ENCODE results near the gene DCST2. TPM values are rescaled to one million over a fixed set of nuclear protein-coding genes. Genes with fewer than 3 reads are reported as not detected.

Gene DCST2
- total and polyA plus RNA-seq, 10 of the 15 experiments (the other 5 are each of a cell fraction or from before 2014, with no cell fraction given), result 0.33 to 0.41 (median 0.36) TPM; not detected in 7

DNA sequence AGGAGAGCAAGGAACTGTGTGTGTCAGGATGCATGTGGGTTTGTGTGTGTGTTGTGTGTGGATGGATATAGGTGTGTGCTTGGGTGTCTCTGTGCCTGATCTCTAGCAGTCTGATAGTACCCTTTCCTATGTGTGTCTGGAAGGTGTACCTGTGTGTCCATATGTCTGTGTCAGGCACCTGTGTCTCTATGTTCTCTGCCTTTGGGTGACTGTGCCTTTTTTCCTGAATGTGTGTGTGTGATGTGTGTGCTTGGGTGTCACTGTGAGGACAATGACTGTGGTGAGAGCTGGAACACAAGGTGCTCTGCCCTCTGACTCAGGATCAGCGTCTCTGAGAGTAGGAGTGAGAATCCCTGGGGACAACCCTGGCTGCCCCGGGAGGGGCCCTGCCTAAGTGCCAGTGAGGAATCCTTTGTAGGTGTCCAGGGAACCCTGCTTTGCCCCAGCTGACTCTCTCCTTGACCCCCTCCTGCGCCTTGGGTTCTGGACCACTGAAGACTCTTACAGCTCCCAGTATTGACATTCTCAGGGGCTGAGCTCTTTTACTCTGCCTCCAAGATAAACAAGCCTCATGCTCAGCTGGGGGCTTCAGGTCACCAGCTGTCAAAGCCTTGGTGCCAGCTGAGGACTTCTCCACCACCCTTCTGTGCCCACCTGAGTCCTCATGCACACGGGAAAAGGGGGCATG lies 44.3 kb upstream of the DCST2 start:
- Histone ChIP-seq H3K4me1 (ENCODE audit: control insufficient read depth, insufficient read depth, low read length) (peaks cover 25% of the 10 kb centered on the region), H2AFZ (ENCODE audit: control insufficient read depth, low read depth, low read length) (no peak overlapping the region), H3K4me2 (ENCODE audit: control insufficient read depth, insufficient read depth) (no peak overlapping the region), H3K27ac (ENCODE audit: control insufficient read depth, insufficient read depth) (no peak overlapping the region), H3K79me2 (ENCODE audit: control insufficient read depth, insufficient read depth, low read length) (no peaks in the 10 kb centered on the region), H3K9me3 (replicated peaks; ENCODE audit: control insufficient read depth, insufficient read depth, low read length) (no peaks in the 10 kb centered on the region), H3K27me3 (replicated peaks in 1 of 2; ENCODE audit: control insufficient read depth in 2 of 2, insufficient read depth in 2 of 2, low read length in 1 of 2) (peaks cover 17 to 20% of the 10 kb centered on the region in 2 experiments), H4K20me1 (ENCODE audit: control insufficient read depth, insufficient read depth) (no peaks in the 10 kb centered on the region), H3K4me3 (no peak overlapping the region), H3K36me3 (ENCODE audit: control insufficient read depth in 2 of 2, insufficient read depth in 2 of 2, low read length in 1 of 2) (no peaks in the 10 kb centered on the region), H3K9ac (ENCODE audit: control insufficient read depth, insufficient read depth, low read length) (no peak overlapping the region)
- 42% methylated on average over 4 of the region's 4 CpGs for WGBS (ENCODE audit: insufficient coverage, insufficient replicate concordance, low lambda C conversion rate, missing lambda C conversion rate)
- intact Hi-C loops (cut with micrococcal nuclease; ENCODE audit: unreplicated experiment) (no loop called here), in situ Hi-C loops (cut with MboI) (no loop called here)
- FAIRE-seq (peak; percentile 83), DNase-seq (ENCODE audit: low read depth, low spot score) (no peak), ATAC-seq (no peak)
- POLR2A ChIA-PET, result no interaction called here
- BruUV-seq (replicated peaks), result no TSS peak
- TF ChIP-seq LARP7 (IDR thresholded peaks at IDR 0.05), result no peak
- no peak for TF ChIP-seq BHLHE40 (IDR thresholded peaks at IDR 0.05; ENCODE audit: borderline replicate concordance in 1 of 2, low read depth in 2 of 2, low read length in 1 of 2)
- TF ChIP-seq JUND (IDR thresholded peaks at IDR 0.05; ENCODE audit: low read depth, low read length), result no peak
- no peak for TF ChIP-seq EGR1 (IDR thresholded peaks at IDR 0.05; ENCODE audit: borderline replicate concordance in 1 of 2, low read depth in 2 of 2, low read length in 2 of 2)
- no peak for TF ChIP-seq NR2F1 (conservative IDR thresholded peaks at IDR 0.05)
- no peak for TF ChIP-seq SREBF2 (IDR thresholded peaks at IDR 0.05; ENCODE audit: low read length)
- no peak for TF ChIP-seq BMI1 (IDR thresholded peaks at IDR 0.05; ENCODE audit: borderline replicate concordance)
- no peak for TF ChIP-seq CHD2 (IDR thresholded peaks at IDR 0.05; ENCODE audit: borderline replicate concordance, low read depth, low read length)
- no peak for TF ChIP-seq ASH2L (IDR thresholded peaks at IDR 0.05; ENCODE audit: borderline replicate concordance, low read depth)
- no peak for TF ChIP-seq NR2C1 (IDR thresholded peaks at IDR 0.05)
- TF ChIP-seq GATAD2B (conservative IDR thresholded peaks at IDR 0.05; ENCODE audit: low read depth), result no peak
- no peak for TF ChIP-seq ZNF217 (IDR thresholded peaks at IDR 0.05)
- no peak for TF ChIP-seq TARDBP (IDR thresholded peaks at IDR 0.05; ENCODE audit: borderline replicate concordance)
- TF ChIP-seq, protein P1, sequence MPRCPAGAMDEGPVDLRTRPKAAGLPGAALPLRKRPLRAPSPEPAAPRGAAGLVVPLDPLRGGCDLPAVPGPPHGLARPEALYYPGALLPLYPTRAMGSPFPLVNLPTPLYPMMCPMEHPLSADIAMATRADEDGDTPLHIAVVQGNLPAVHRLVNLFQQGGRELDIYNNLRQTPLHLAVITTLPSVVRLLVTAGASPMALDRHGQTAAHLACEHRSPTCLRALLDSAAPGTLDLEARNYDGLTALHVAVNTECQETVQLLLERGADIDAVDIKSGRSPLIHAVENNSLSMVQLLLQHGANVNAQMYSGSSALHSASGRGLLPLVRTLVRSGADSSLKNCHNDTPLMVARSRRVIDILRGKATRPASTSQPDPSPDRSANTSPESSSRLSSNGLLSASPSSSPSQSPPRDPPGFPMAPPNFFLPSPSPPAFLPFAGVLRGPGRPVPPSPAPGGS (IDR thresholded peaks at IDR 0.05; ENCODE audit: borderline replicate concordance, insufficient read depth, low read depth, low read length, poor library complexity, severe bottlenecking), result no peak
- TF ChIP-seq EZH2 (IDR thresholded peaks at IDR 0.05; ENCODE audit: borderline replicate concordance, control insufficient read depth, low read depth, low read length), result no peak
- TF ChIP-seq, protein P2, sequence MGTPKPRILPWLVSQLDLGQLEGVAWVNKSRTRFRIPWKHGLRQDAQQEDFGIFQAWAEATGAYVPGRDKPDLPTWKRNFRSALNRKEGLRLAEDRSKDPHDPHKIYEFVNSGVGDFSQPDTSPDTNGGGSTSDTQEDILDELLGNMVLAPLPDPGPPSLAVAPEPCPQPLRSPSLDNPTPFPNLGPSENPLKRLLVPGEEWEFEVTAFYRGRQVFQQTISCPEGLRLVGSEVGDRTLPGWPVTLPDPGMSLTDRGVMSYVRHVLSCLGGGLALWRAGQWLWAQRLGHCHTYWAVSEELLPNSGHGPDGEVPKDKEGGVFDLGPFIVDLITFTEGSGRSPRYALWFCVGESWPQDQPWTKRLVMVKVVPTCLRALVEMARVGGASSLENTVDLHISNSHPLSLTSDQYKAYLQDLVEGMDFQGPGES (IDR thresholded peaks at IDR 0.05), result no peak
- CTCF ChIA-PET, result interaction anchor here (1.1 to 4.4 kb wide), 3 partner anchors 10 to 33 kb away, joined by 4 to 27 read pairs (median 5); partner anchors contain the start of gene EFNA4
- SMC1A ChIA-PET (ENCODE audit: uncharacterized antibody, unreplicated experiment), result interaction anchor here (0.6 to 1.7 kb wide), 2 partner anchors 13 to 37 kb away, joined by 3 to 5 read pairs; no protein-coding TSS in a partner anchor
- RAD21 ChIA-PET (ENCODE audit: unreplicated experiment), result interaction anchor here (1.0 to 1.6 kb wide), 3 partner anchors 14 to 531 kb away, joined by 3 to 7 read pairs (median 3); partner anchors contain the start of gene EFNA4
